HEK293 (cell line): Measurements from ENCODE around the gene ADAMTSL4.

Experiments used
- CTCF ChIA-PET: fragments of 350-600 bp; formaldehyde crosslinking; extraction: SDS; loops from one replicate; lab custom pipeline; 2021; ENCODE audit warnings: antibody characterized with exemption; lab: Yijun Ruan, JAX
- POLR2A ChIA-PET: fragments of 300-600 bp; formaldehyde crosslinking; extraction: SDS; loops from one replicate; lab custom pipeline; 2020; ENCODE audit warnings: antibody characterized with exemption, inconsistent platforms; lab: Yijun Ruan, JAX
- H3K27ac ChIP-seq: fragments of 200-500 bp; sonication (Bioruptor generic); 2 replicates; pipeline ENCODE4 v1.5.1; 2014; ENCODE audit warnings: low read depth, low read length, control low read depth, inconsistent platforms; ENCODE audit errors: extremely low read depth
- H3K36me3 ChIP-seq, 2 experiments: fragments of 200-500 bp in 1 of 2; sonication (Bioruptor generic) in 1 of 2; 1 replicate in 1 of 2; 2 replicates in 1 of 2; pipeline ENCODE4 v1.5.1; 2014 to 2017; ENCODE audit warnings: inconsistent platforms in 2 of 2, low read length in 2 of 2; ENCODE audit not compliant: control insufficient read depth in 2 of 2, insufficient read depth in 1 of 2
- H3K4me1 ChIP-seq: fragments of 200-500 bp; sonication (Bioruptor generic); 2 replicates; pipeline ENCODE4 v1.5.1; 2014; ENCODE audit warnings: mild to moderate bottlenecking, low read length, inconsistent platforms; ENCODE audit not compliant: control insufficient read depth, insufficient read depth
- H3K4me3 ChIP-seq: 2 replicates; pipeline ENCODE4 v1.5.1; 2011; ENCODE audit warnings: low read depth, mild to moderate bottlenecking, control low read depth, low read length, moderate library complexity
- H3K9me3 ChIP-seq: fragments of 200-500 bp; sonication (Bioruptor generic); 2 replicates; pipeline ENCODE4 v1.5.1; 2014; ENCODE audit warnings: low read depth, low read length, inconsistent platforms; ENCODE audit not compliant: control insufficient read depth, insufficient read depth
- CTCF ChIP-seq: fragments of 450-650 bp; formaldehyde crosslinking; IDR thresholded peaks from 2 replicates; pipeline ENCODE4 v1.5.1; 2016; ENCODE audit warnings: missing biosample characterization, missing genetic modification characterization
- FEZF1 ChIP-seq: fragments of 450-650 bp; formaldehyde crosslinking; IDR thresholded peaks from 2 replicates; pipeline ENCODE4 v1.5.1; 2016; ENCODE audit warnings: missing biosample characterization, missing genetic modification characterization
- HOXC10 ChIP-seq: sonication (generic); formaldehyde crosslinking; IDR thresholded peaks from 2 replicates; pipeline ENCODE4 v1.8.1; 2023; ENCODE audit warnings: mild to moderate bottlenecking, missing genetic modification reagents
- PBX3 ChIP-seq: sonication (generic); formaldehyde crosslinking; IDR thresholded peaks from 2 replicates; pipeline ENCODE4 v1.8.1; 2022; ENCODE audit warnings: mild to moderate bottlenecking, moderate library complexity, missing genetic modification reagents
- SALL2 ChIP-seq: fragments of 450-650 bp; formaldehyde crosslinking; IDR thresholded peaks from 2 replicates; pipeline ENCODE4 v1.5.0; 2017; ENCODE audit warnings: missing biosample characterization, mild to moderate bottlenecking, missing genetic modification characterization, borderline replicate concordance
- SP3 ChIP-seq: fragments of 450-650 bp; formaldehyde crosslinking; IDR thresholded peaks from 2 replicates; pipeline ENCODE4 v1.5.1; 2016; ENCODE audit warnings: missing biosample characterization, missing genetic modification characterization
- WT1 ChIP-seq: fragments of 450-650 bp; formaldehyde crosslinking; IDR thresholded peaks from 2 replicates; pipeline ENCODE4 v1.5.1; 2016; ENCODE audit warnings: missing biosample characterization, missing genetic modification characterization
- ZBTB1 ChIP-seq: fragments of 450-650 bp; formaldehyde crosslinking; IDR thresholded peaks from 2 replicates; pipeline ENCODE4 v1.5.1; 2016; ENCODE audit warnings: missing biosample characterization, missing genetic modification characterization
- ZBTB48 ChIP-seq: fragments of 450-650 bp; formaldehyde crosslinking; IDR thresholded peaks from 2 replicates; pipeline ENCODE4 v1.5.1; 2016; ENCODE audit warnings: missing biosample characterization, missing genetic modification characterization
- ZBTB8A ChIP-seq: fragments of 450-650 bp; formaldehyde crosslinking; IDR thresholded peaks from 2 replicates; pipeline ENCODE4 v1.5.1; 2016; ENCODE audit warnings: missing biosample characterization, missing genetic modification characterization
- ZFP3 ChIP-seq: fragments of 450-650 bp; formaldehyde crosslinking; IDR thresholded peaks from 2 replicates; pipeline ENCODE4 v1.5.1; 2016; ENCODE audit warnings: low read depth, missing biosample characterization, missing genetic modification characterization
- ZNF10 ChIP-seq: fragments of 450-650 bp; formaldehyde crosslinking; IDR thresholded peaks from 2 replicates; pipeline ENCODE4 v1.5.1; 2017; ENCODE audit warnings: missing biosample characterization, missing genetic modification characterization
- ZNF148 ChIP-seq: fragments of 450-650 bp; formaldehyde crosslinking; IDR thresholded peaks from 2 replicates; pipeline ENCODE4 v1.5.0; 2017; ENCODE audit warnings: missing biosample characterization, missing genetic modification characterization, borderline replicate concordance
- ZNF155 ChIP-seq: fragments of 450-650 bp; formaldehyde crosslinking; IDR thresholded peaks from 2 replicates; pipeline ENCODE4 v1.5.1; 2016; ENCODE audit warnings: missing biosample characterization, missing genetic modification characterization
- ZNF2 ChIP-seq: fragments of 450-650 bp; formaldehyde crosslinking; IDR thresholded peaks from 2 replicates; pipeline ENCODE4 v1.5.1; 2016; ENCODE audit warnings: missing biosample characterization, missing genetic modification characterization
- ZNF211 ChIP-seq: fragments of 450-650 bp; formaldehyde crosslinking; IDR thresholded peaks from 2 replicates; pipeline ENCODE4 v1.5.1; 2016; ENCODE audit warnings: low read depth, missing biosample characterization, missing genetic modification characterization
- ZNF214 ChIP-seq: fragments of 450-650 bp; formaldehyde crosslinking; IDR thresholded peaks from 2 replicates; pipeline ENCODE4 v1.5.1; 2017; ENCODE audit warnings: missing biosample characterization, mild to moderate bottlenecking, missing genetic modification characterization, borderline replicate concordance
- ZNF24 ChIP-seq: fragments of 450-650 bp; formaldehyde crosslinking; IDR thresholded peaks from 2 replicates; pipeline ENCODE4 v1.5.1; 2016; ENCODE audit warnings: missing biosample characterization, missing genetic modification characterization
- ZNF274 ChIP-seq, 2 experiments: fragments of 200-500 bp in 1 of 2; fragments of 450-650 bp in 1 of 2; sonication (Bioruptor generic) in 1 of 2; formaldehyde crosslinking in 1 of 2; IDR thresholded peaks; 2 replicates each; pipeline versions ENCODE4 v1.5.1 to v1.6.1; 2014 to 2016; ENCODE audit warnings: borderline replicate concordance in 1 of 2, inconsistent platforms in 1 of 2, low read length in 1 of 2, missing biosample characterization in 1 of 2, missing genetic modification characterization in 1 of 2
- ZNF292 ChIP-seq: fragments of 450-650 bp; formaldehyde crosslinking; IDR thresholded peaks from 2 replicates; pipeline ENCODE4 v1.5.1; 2016; ENCODE audit warnings: low read depth, missing biosample characterization, missing genetic modification characterization, borderline replicate concordance
- ZNF335 ChIP-seq: fragments of 450-650 bp; formaldehyde crosslinking; conservative IDR thresholded peaks from 2 replicates; pipeline ENCODE4 v1.5.1; 2016; ENCODE audit warnings: missing biosample characterization, missing genetic modification characterization
- ZNF416 ChIP-seq: fragments of 450-650 bp; formaldehyde crosslinking; IDR thresholded peaks from 2 replicates; pipeline ENCODE4 v1.5.1; 2016; ENCODE audit warnings: missing biosample characterization, missing genetic modification characterization
- ZNF488 ChIP-seq: fragments of 450-650 bp; formaldehyde crosslinking; IDR thresholded peaks from 2 replicates; pipeline ENCODE4 v1.5.1; 2016; ENCODE audit warnings: missing biosample characterization, missing genetic modification characterization
- ZNF521 ChIP-seq: fragments of 450-650 bp; formaldehyde crosslinking; IDR thresholded peaks from 2 replicates; pipeline ENCODE4 v1.5.1; 2017; ENCODE audit warnings: missing biosample characterization, mild to moderate bottlenecking, missing genetic modification characterization
- ZNF530 ChIP-seq: fragments of 450-650 bp; formaldehyde crosslinking; IDR thresholded peaks from 2 replicates; pipeline ENCODE4 v1.5.1; 2016; ENCODE audit warnings: low read depth, missing biosample characterization, missing genetic modification characterization
- ZNF585B ChIP-seq: fragments of 450-650 bp; formaldehyde crosslinking; IDR thresholded peaks from 2 replicates; pipeline ENCODE4 v1.5.1; 2016; ENCODE audit warnings: missing biosample characterization, missing genetic modification characterization
- ZNF629 ChIP-seq: fragments of 450-650 bp; formaldehyde crosslinking; IDR thresholded peaks from 2 replicates; pipeline ENCODE4 v1.5.1; 2017; ENCODE audit warnings: missing biosample characterization, missing genetic modification characterization
- ZNF664 ChIP-seq: fragments of 450-650 bp; formaldehyde crosslinking; IDR thresholded peaks from 2 replicates; pipeline ENCODE4 v1.5.1; 2016; ENCODE audit warnings: missing biosample characterization, missing genetic modification characterization
- ZNF701 ChIP-seq: fragments of 450-650 bp; formaldehyde crosslinking; IDR thresholded peaks from 2 replicates; pipeline ENCODE4 v1.5.1; 2016; ENCODE audit warnings: missing biosample characterization, missing genetic modification characterization
- ZNF777 ChIP-seq: fragments of 450-650 bp; formaldehyde crosslinking; IDR thresholded peaks from 2 replicates; pipeline ENCODE4 v1.5.1; 2017; ENCODE audit warnings: missing biosample characterization, missing genetic modification characterization, borderline replicate concordance
- ZNF837 ChIP-seq: fragments of 450-650 bp; formaldehyde crosslinking; IDR thresholded peaks from 2 replicates; pipeline ENCODE4 v1.5.1; 2016; ENCODE audit warnings: missing biosample characterization, missing genetic modification characterization

The ADAMTSL4 gene

GRCh38 chr1:150515328-150516049 is 33.7 kb upstream of the ADAMTSL4 start, which contains the start of gene FALEC:
Gene FALEC, plus strand, starts transcription at chr1:150515752.
- Histone ChIP-seq H3K36me3 (peaks cover 0 to 17% of the 10 kb centered on the region in 2 experiments; a peak in 2 of 3 replicates), H3K27ac (peak within 1 kb of the TSS; percentile 44; the same call in 1 of the 2 replicates), H3K4me1 (no peaks in the 10 kb centered on the region), H3K9me3 (no peaks in the 10 kb centered on the region), H3K4me3 (peak within 1 kb of the TSS; percentile 56)
- ChIA-PET CTCF (interaction anchor here (0.5 to 6.6 kb wide), 12 partner anchors 10 to 297 kb away, joined by 3 to 50 read pairs (median 4); partner anchors contain the start of gene MCL1), POLR2A (interaction anchor here (0.6 to 2.0 kb wide), 18 partner anchors 12 to 361 kb away, joined by 3 to 9 read pairs (median 4); partner anchors contain the start of genes ADAMTSL4, ARNT, ENSA and MCL1)
- no peak for TF ChIP-seq ZNF488
- no peak for TF ChIP-seq ZNF521 (tag by site-specific recombination)
- TF ChIP-seq ZNF211 (tag by site-specific recombination): no peak
- TF ChIP-seq ZNF274 (IDR thresholded peaks at IDR 0.05; ENCODE audit: low read length): no peak
- no peak for TF ChIP-seq ZNF274 (tag by site-specific recombination; IDR thresholded peaks at IDR 0.05; ENCODE audit: borderline replicate concordance)
- TF ChIP-seq ZBTB8A (tag by site-specific recombination): peak; percentile 85
- TF ChIP-seq SP3 (tag by site-specific recombination): peak; percentile 61
- no peak for TF ChIP-seq ZNF629
- no peak for TF ChIP-seq ZNF701
- TF ChIP-seq ZNF416 (tag by site-specific recombination): 0 out of 2 replicates have a peak, but pooled peaks have one; percentile 31
- TF ChIP-seq ZNF777 (tag by site-specific recombination): no peak
- 0 out of 2 replicates have a peak, but pooled peaks have one; percentile 8 for TF ChIP-seq ZBTB48 (tag by site-specific recombination)
- TF ChIP-seq ZNF837: no peak
- TF ChIP-seq ZNF24 (tag by site-specific recombination): peak; percentile 17; the same call in 1 of the 2 replicates
- TF ChIP-seq ZNF585B (tag by site-specific recombination): no peak
- no peak for TF ChIP-seq ZNF214 (tag by site-specific recombination)
- TF ChIP-seq ZNF664: no peak
- TF ChIP-seq ZNF2: peak; percentile 87; the same call in 1 of the 2 replicates
- no peak for TF ChIP-seq SALL2 (tag by site-specific recombination)
- peak; percentile 91 for TF ChIP-seq ZNF335 (tag by site-specific recombination)
- TF ChIP-seq ZFP3 (tag by site-specific recombination): no peak
- TF ChIP-seq PBX3: peak; percentile 73; the same call in 1 of the 2 replicates
- TF ChIP-seq FEZF1 (tag by site-specific recombination): no peak
- TF ChIP-seq ZNF530 (tag by site-specific recombination): no peak
- no peak for TF ChIP-seq ZNF10 (tag by site-specific recombination)
- TF ChIP-seq ZBTB1 (tag by site-specific recombination): no peak
- no peak for TF ChIP-seq HOXC10
- no peak for TF ChIP-seq ZNF155
- TF ChIP-seq CTCF (tag by site-specific recombination): no peak; the same call in 1 of the 2 replicates
- 0 out of 2 replicates have a peak, but pooled peaks have one; percentile 35 for TF ChIP-seq ZNF148
- no peak for TF ChIP-seq ZNF292
- peak; percentile 44; the same call in 1 of the 2 replicates for TF ChIP-seq WT1 (tag by site-specific recombination)
